Left renal cortex interstitium (tissue), 4 donors: ENCODE measurements around the gene ARHGAP45. TPM values are rescaled to one million over a fixed set of nuclear protein-coding genes. Genes with fewer than 3 reads are reported as not detected.
A peak's percentile ranks its signal among the peaks of the same experiment; 100 is the strongest.
"Not testable (repeated sequence)": the region's sequence is repeated elsewhere in the genome, so short reads cannot be mapped to it uniquely, and the experiment has no call there.

ENCODE experiments used
- DNase-seq, 4 donors: peaks; one replicate each; pipeline ENCODE4 v3.0.0-alpha.2; 2013; ENCODE audit warnings: low read depth in 4 of 4, low spot score in 2 of 4, missing footprints in 1 of 4
- polyA plus RNA-seq, 4 donors: library from polyadenylated mRNA; unstranded; fragments of 120-200 nt; gene quantifications; one replicate each; pipeline ENCODE4 v1.2.1, GENCODE V29; 2013; ENCODE audit not compliant: insufficient read length in 4 of 4

Gene ARHGAP45
- polyA plus RNA-seq, 4 donors = 9.4 to 14.9 (median 12.2) TPM

DNA sequence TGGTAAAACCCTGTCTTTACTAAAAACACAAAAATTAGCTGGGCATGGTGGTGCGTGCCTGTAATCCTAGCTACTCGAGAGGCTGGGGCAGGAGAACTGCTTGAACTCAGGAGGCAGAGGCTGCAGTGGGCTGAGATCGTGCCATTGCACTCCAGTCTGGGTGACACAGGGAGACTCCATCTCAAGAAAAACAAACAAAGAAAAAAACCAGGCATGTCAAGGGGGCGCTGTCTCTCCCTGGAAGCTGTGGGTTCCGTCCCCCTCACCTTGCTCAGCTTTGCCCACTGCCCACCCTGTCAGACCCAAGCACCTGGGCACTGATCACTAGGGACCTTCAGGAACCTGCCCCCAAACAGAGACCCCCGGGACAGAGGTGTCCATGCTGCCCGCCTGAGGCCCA, 62.1 kb downstream of the ARHGAP45 start:
- DNase-seq = not testable (repeated sequence)

DNA sequence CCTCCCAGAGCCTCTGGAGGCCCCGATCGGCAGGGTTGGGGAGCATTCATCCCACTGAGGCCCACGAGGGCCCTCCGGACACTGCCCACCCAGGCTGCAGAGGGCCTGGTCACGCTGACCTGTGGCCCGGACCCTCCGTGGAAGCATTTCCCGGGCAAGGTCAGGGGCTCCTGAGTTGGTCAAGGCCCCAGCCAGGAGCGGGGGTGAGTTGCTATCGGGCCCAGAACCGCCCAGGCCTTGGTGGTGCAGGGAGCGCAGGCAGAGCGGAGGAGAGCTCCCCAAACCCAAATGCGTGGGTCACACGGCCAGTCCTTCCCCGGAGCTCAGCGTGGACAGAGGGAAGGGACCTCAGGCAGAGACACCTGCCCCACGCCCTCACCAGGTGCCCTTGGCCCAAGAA, 62.6 kb downstream of the ARHGAP45 start:
- DNase-seq = no peak

DNA sequence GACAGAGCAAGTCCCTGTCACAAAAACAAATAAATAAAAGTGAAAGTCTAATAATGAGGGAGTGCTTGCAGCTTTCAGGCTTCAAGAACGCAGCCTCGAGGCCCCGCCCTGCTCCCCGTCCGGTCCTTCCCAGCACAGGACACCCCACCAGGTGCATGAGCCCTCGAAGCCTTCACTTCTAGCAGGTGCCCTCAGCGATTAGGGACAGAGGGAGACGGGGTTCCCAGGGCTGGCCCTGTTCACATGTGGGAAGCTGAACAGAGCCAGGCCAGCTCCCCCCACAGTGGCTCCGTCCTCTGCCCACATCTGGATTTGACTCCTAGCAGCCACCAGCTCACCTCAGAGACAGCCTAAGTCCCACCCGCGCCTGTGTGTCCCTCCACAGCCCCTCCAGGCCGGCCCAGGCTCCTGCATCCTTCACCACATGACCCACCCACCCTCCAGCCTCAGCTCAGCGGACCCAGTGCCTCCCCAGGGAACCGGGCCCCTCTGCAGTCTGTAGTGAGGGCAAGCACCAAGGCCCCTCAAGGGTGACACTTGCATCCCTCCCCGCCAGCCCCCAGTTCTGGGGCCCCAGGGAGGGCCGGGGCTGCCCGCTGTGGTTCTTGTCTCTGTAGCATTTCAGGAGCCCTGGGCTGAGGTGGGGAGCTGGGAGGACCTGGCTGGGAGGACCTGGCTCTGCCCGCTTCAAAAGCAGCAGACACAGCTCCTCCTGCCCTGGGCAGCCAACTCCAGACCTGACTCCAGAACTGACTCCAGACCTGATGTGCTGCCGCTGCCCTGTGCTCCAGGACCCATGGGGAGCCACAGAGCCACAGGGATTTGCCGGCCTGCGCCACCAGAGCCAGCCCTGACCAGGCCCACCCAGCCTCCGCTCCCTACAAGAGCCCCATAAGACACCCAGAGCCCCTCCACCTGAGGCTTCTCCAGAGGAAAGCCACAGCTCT, 64.1 kb downstream of the ARHGAP45 start:
- DNase-seq = no peak

DNA sequence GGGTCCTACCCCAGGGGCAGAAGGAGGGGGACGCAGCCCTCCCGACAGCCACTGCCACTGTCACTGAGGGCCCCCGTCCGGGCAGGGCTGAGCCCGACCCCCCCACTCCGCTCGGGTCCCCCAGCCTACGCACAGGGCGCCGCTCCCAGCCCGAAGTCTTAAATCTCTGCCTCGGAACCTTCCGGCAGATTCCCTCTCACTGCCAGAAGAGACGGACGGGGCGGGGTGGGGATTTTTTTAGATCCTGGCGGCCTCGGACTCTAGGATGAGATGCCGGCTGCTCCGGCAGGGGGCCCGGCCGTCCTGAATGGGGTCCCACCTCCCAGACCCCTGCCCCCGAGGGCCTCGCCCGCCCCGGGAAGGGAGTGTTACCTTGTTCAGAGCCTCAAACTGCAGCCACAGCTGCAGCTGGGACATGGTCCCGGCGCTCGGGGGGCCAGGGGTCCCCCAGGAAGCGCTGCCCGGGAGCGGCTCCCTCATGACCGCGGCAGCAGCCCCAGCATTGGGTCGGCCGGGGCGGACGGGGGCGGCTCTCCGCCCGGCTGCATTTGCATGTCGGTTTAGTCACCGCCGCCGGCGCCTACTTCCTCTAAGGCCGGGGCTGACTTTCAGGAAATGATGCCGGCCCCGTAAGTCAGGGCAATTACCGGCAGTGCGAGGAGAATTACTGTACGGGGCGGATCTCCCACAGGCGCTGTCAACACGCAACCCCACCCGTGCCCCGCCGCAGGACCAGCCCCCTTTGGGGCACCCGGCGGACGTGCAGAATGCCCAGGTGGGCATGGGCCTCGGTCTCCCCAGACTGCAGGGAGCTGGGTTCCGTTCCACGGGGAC, 65.0 kb downstream of the ARHGAP45 start:
- peak in 1 of 4 donors; percentile 51 for DNase-seq

DNA sequence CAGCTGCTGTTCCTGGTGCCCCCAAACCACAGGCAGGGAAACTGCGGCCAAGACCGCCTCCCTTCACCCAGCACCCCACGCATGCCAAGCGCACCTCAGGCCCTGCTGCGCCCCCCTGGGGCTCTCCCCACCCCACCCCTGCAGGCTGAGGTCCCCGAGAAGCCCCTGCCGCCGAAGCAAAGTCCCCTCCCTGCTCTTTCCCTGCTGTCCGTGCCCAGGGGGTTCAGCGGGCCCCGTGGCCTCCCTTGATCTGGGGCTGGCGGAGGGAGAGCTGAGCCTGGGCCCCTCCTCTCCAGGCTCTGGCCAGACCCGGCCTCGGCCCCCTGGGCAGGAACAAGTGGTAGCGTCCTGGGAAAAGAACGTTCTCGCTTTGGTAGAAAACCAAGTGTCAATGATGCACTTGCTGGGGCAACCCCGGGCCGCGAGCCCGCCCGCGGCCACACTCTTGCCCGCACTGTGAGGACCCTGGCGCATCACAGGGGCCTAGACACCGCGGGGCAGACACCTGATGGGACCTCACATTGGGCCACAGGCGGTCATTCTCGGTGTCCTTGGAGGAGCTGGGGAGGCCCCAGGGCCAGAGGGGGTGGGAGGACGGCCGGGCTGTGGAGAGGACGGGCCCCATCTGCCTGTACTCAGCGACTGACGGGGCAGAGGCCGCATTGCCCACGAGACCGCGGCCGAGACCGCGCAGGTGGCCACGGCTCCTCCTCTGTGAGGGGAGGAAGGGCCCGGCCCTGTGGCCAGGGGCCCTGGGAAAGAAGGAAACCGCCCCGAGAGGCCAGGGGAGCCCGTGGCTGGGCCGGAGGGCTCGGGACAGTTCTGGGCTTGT, 65.8 kb downstream of the ARHGAP45 start:
- no peak for DNase-seq

DNA sequence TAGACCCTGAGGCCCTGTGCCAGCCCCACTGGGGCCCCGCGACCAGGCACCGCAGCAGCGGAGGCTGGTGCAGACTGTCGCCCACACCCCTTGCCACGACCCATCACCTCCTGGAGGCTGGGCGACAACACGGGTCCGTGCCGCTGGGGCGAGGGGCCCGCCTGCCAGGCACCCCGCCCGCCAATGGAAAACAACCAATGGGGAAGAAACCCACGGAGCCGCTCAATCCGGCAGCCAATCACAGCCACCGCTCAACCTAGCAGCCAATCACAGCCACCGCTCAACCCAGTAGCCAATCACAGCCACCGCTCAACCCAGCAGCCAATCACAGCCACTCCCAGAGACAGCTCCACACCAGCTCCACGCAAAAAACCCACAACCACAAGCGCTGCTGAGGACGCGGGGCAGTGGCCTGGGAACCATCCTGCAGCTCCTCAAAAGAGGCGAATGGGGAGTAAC, 66.5 kb downstream of the ARHGAP45 start:
- DNase-seq = no peak

DNA sequence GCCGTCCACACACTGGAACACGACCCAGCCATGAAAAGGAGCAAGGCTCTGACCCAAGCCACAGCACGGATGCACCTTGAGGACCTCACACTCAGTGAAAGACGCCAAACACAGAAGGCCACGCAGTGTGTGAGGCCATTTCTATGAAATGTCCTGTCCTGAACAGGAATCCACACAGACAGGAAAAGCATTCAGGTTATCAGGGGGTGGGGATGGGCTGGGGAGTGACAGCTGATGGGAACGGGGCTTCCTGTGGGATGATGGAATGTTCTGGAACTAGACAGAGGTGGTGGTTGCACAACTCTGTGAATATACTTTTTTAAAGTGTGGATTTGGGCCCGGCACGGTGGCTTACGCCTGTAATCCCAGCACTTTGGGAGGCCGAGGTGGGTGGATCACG, 67.5 kb downstream of the ARHGAP45 start:
- no peak for DNase-seq

DNA sequence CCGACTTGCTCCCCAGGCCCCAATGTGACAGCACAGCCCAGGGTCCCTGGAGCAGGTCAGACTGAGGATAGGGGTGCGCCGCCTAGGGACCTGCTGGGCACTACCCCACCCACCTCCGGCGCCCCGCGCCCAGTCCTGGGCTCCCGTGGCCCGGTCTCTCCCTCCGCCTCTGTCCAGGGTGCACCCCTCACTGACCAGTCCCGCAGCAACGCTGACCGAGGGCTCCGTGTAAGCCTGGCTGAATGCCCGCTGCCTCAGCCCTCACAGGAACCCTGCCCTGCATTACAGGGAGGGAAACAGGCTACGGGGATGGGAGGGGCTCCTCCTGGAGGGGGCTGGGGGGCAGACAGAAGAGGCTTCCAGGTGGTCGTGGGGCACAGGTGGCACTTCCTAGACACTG, 68.5 kb downstream of the ARHGAP45 start:
- no peak for DNase-seq

DNA sequence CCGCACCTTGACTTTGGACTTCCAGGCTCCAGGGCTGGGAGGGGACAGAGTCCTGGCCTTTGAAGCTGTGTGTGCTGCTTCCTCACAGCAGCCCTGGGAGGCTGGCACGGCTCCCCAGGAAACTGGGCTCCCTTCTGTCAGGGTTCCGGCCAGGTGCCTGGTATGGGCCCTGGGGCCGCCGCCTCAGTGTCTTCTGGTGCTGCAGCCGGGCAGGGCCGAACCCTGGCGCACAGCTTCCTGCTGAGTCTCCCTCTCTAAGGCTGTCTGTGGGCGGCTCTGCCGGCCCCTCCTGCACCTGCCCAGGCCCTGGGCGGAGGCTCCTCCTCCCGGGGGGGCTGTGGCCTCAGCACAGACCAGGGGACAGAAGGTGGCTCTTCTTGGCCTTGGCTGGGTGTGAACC, 69.2 kb downstream of the ARHGAP45 start:
- no peak for DNase-seq

Other genes starting within 250 kb of the ARHGAP45 start
- gene PLPPR3, start 245.2 kb upstream of the ARHGAP45 start, polyA plus RNA-seq = 10 to 100 TPM; 11.6 to 24.0 (median 17.3) TPM
- 1 to 10 TPM; 1.0 to 3.4 (median 1.4) TPM for gene AZU1, start 239.3 kb upstream of the ARHGAP45 start, polyA plus RNA-seq
- 1 to 10 TPM in 2 of 4 donors, under 1 TPM in 2; 0.65 to 2.7 (median 1.3) TPM for gene PRTN3, start 226.2 kb upstream of the ARHGAP45 start, polyA plus RNA-seq
- under 1 TPM; 0.34 to 0.87 (median 0.40) TPM for gene ELANE, start 214.9 kb upstream of the ARHGAP45 start, polyA plus RNA-seq
- gene CFD, start 207.5 kb upstream of the ARHGAP45 start, polyA plus RNA-seq = 1 to 10 TPM; 2.2 to 5.4 (median 4.3) TPM
- gene MED16, start 174.0 kb upstream of the ARHGAP45 start, polyA plus RNA-seq = 10 to 100 TPM; 44.5 to 90.9 (median 64.0) TPM
- not detected for gene RNU6-9, start 173.7 kb upstream of the ARHGAP45 start, polyA plus RNA-seq
- gene R3HDM4, start 153.9 kb upstream of the ARHGAP45 start, polyA plus RNA-seq = 10 to 100 TPM; 35.6 to 62.3 (median 53.4) TPM
- 1 to 10 TPM in 2 of 4 donors, under 1 TPM in 2; 0.32 to 1.3 (median 1.00) TPM for gene KISS1R, start 149.8 kb upstream of the ARHGAP45 start, polyA plus RNA-seq
- gene ARID3A, start 141.1 kb upstream of the ARHGAP45 start, polyA plus RNA-seq = 10 to 100 TPM; 16.3 to 37.2 (median 29.1) TPM
- 10 to 100 TPM; 33.2 to 68.7 (median 55.4) TPM for gene WDR18, start 82.8 kb upstream of the ARHGAP45 start, polyA plus RNA-seq
- gene GRIN3B, start 66.7 kb upstream of the ARHGAP45 start, polyA plus RNA-seq = 1 to 10 TPM in 2 of 4 donors, under 1 TPM in 2; 0.41 to 1.4 (median 1.0) TPM
- 100 to 1,000 TPM in 3 of 4 donors, 10 to 100 TPM in 1; 98.0 to 154 (median 130) TPM for gene TMEM259, start 46.0 kb upstream of the ARHGAP45 start, polyA plus RNA-seq
- gene RNU6-2, start 45.6 kb upstream of the ARHGAP45 start, polyA plus RNA-seq = not detected
- 100 to 1,000 TPM; 163 to 215 (median 186) TPM for gene CNN2, start 40.6 kb upstream of the ARHGAP45 start, polyA plus RNA-seq
- 10 to 100 TPM in 1 of 4 donors, 1 to 10 TPM in 3; 6.9 to 14.0 (median 8.5) TPM for gene ABCA7, start 27.1 kb upstream of the ARHGAP45 start, polyA plus RNA-seq
- 100 to 1,000 TPM; 139 to 183 (median 154) TPM for gene POLR2E, start 28.2 kb downstream of the ARHGAP45 start, polyA plus RNA-seq
- gene GPX4, start 36.8 kb downstream of the ARHGAP45 start, polyA plus RNA-seq = 100 to 1,000 TPM; 240 to 321 (median 259) TPM
- 10 to 100 TPM; 15.2 to 22.8 (median 20.1) TPM for gene SBNO2, start 107.1 kb downstream of the ARHGAP45 start, polyA plus RNA-seq
- 10 to 100 TPM; 59.1 to 64.4 (median 61.9) TPM for gene STK11, start 138.6 kb downstream of the ARHGAP45 start, polyA plus RNA-seq
- gene CBARP, start 170.8 kb downstream of the ARHGAP45 start, polyA plus RNA-seq = 1 to 10 TPM; 1.1 to 5.9 (median 3.5) TPM
- gene ATP5F1D, start 174.6 kb downstream of the ARHGAP45 start, polyA plus RNA-seq = 100 to 1,000 TPM in 3 of 4 donors, 10 to 100 TPM in 1; 83.4 to 185 (median 127) TPM
- 10 to 100 TPM; 39.9 to 83.0 (median 65.7) TPM for gene MIDN, start 181.4 kb downstream of the ARHGAP45 start, polyA plus RNA-seq
- gene CIRBP, start 202.2 kb downstream of the ARHGAP45 start, polyA plus RNA-seq = 1,000 to 10,000 TPM in 1 of 4 donors, 100 to 1,000 TPM in 3; 787 to 1,013 (median 826) TPM
- 10 to 100 TPM; 13.3 to 30.9 (median 26.1) TPM for gene FAM174C, start 208.4 kb downstream of the ARHGAP45 start, polyA plus RNA-seq
- gene EFNA2, start 218.7 kb downstream of the ARHGAP45 start, polyA plus RNA-seq = 1 to 10 TPM; 1.8 to 5.8 (median 4.3) TPM